ENCODE measurements around the gene MNX1. TPM values are rescaled to one million over a fixed set of nuclear protein-coding genes. Genes with fewer than 3 reads are reported as not detected.

MNX1 gene
- polyA plus RNA-seq, 2 donors, result 0.06 to 0.08 TPM

DNA sequence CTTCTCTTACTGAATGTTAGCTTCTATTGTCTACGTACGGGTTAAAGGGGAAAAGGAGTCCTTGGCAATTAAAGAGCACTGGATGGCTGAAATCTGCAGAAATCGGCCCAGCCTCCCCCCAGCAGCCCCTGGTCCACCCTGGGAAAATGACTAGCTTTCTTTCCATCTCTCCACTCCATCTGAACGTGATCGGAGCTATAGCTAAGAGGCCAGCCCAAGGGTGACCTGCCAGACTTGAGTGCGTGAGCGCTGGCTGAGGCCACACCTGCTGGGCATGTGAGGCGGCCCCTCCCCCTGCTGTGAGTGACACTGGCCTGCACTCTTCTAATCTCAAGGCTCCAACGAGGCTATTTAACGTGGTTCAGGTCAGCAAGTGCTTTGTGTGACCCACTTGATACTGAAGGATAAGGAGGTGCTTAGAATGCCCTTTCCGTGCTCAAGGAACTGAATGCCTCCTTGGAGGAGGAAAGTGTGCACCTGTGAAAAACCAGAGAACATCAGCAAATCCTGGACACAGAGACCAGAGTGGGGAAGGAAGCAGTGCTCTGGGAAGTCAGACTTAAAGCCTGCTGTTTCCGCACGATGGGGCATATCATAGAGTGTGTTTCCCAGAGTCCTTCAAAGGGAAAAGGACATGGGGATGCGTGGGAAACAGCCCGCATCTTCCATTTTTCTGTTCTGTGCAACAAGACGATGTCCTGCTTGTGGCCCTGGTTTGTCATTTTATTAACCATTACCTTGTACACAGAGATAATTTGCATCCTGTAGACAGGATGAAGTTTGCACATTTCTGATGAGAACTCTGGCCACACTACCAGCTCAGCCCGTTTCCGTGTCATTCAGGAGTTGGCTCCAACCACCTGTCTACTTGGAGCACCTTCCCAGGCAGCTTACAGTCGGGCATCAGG, 12.5 kb upstream of the MNX1 start:
- Histone ChIP-seq H3K36me3 (ENCODE audit: control insufficient read depth in 2 of 2, insufficient read depth in 2 of 2, low read length in 1 of 2) (no peaks in the 10 kb centered on the region), H3K27me3 (ENCODE audit: control insufficient read depth in 1 of 2, insufficient read depth in 2 of 2, low read length in 2 of 2) (peaks cover 7 to 25% of the 10 kb centered on the region in 2 donors), H3K4me1 (ENCODE audit: control insufficient read depth in 2 of 2, insufficient read depth in 2 of 2, low read length in 1 of 2) (peaks cover 4 to 14% of the 10 kb centered on the region in 2 donors), H3K27ac (ENCODE audit: low read depth in 2 of 2, low read length in 1 of 2) (no peak overlapping the region), H3K9me3 (ENCODE audit: control insufficient read depth in 2 of 2, insufficient read depth in 1 of 2, low read depth in 1 of 2, low read length in 1 of 2) (no peaks in the 10 kb centered on the region), H3K4me3 (ENCODE audit: low read depth in 1 of 2, low read length in 2 of 2) (no peak overlapping the region)
- WGBS, 2 donors, result 23 to 35% methylated on average over 19 of the region's 19 CpGs

DNA sequence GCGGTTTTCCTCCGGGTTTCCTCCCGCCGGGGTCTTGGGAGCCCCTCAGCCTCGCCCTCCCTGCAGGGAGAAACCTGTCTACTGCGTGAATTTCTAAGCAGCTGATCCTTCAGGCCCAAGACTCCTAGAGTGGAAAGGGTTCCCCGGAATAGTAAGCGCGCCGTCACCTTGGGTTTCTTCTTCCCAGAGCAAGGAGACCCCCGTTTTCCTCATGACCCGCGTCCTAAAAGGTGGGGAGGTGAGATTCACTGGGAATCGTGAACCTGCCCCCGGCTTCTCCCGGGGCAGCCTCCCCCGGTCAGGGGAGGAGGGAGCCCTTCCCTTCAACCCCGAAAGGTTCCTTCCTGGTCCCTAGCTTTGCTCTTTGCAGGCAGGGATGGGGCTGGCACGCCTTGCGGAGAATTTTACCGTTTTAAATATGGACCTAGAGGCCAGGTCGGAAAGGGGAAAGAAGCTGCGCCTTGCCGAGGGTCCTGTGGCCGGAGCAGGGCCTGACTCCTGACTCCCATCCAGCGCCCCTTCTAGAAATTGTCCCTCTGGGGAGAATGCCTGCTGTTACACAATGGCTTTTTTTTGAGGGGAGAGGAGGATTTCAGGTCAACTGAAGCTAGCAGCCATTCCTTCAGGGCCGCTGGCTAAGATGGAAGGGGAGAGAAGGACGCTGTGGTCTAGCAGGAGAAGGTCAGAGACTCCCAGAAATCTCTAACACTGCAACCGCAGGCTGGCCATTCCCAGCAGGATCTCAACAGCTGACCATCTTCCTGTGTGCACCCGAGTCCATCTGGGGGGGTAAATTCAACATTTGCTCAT, 11.6 kb upstream of the MNX1 start:
- Histone ChIP-seq H3K9me3 (ENCODE audit: control insufficient read depth in 2 of 2, insufficient read depth in 1 of 2, low read depth in 1 of 2, low read length in 1 of 2) (peaks cover 0 to 2% of the 10 kb centered on the region in 2 donors), H3K27me3 (ENCODE audit: control insufficient read depth in 1 of 2, insufficient read depth in 2 of 2, low read length in 2 of 2) (peaks cover 12 to 25% of the 10 kb centered on the region in 2 donors), H3K4me3 (ENCODE audit: low read depth in 1 of 2, low read length in 2 of 2) (peak overlapping the region in 1 of 2 donors; percentile 8), H3K27ac (ENCODE audit: low read depth in 2 of 2, low read length in 1 of 2) (no peak overlapping the region), H3K36me3 (ENCODE audit: control insufficient read depth in 2 of 2, insufficient read depth in 2 of 2, low read length in 1 of 2) (no peaks in the 10 kb centered on the region), H3K4me1 (ENCODE audit: control insufficient read depth in 2 of 2, insufficient read depth in 2 of 2, low read length in 1 of 2) (peaks cover 4 to 18% of the 10 kb centered on the region in 2 donors)
- 33 to 34% methylated on average over 30 of the region's 30 CpGs for WGBS, 2 donors

DNA sequence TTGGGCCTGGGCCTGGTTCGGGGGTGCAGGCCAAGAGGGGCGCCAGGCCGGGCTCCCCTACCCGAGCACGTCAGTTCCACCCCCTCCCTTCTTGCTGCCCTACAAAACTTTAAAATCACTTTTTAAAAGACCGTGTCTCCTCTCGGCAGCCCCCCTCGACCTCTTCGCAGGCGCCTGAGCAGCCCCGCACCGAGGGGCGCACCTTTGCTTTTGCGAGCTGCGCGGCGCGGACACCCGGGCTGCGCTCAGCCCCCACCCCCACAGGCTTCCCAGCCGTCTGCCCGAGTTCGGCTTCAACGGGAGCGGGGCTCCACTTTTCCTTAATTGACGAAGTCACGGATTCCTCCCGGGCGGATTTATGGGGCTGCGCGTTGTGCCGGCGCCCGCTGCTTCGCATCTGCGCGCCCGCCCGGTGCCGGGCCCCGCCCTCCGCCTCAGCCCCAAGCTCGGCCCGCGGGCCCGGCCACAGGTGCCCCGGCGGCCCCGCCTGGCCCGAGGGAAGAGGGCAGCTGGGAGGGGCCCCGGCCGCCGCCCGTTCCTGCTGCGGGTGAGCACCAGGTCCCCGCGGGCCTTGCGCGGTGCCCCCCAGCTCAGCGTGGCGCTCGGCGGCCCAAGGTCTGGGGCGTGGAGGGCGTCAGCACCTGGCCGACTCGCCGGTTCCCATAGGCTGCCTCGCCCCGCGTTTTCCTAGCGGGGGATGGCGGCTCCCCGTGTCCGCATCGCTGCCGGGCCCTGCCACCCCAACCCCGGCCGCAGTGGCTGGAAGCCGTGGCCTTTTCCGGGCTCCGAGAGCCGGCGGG, 10.8 kb upstream of the MNX1 start:
- Histone ChIP-seq H3K4me3 (ENCODE audit: low read depth in 1 of 2, low read length in 2 of 2) (peak overlapping the region in 1 of 2 donors; percentile 8), H3K27me3 (ENCODE audit: control insufficient read depth in 1 of 2, insufficient read depth in 2 of 2, low read length in 2 of 2) (peaks cover 17 to 27% of the 10 kb centered on the region in 2 donors)
- WGBS, 2 donors, result 3 to 7% methylated on average over 72 to 84 of the region's 84 CpGs

DNA sequence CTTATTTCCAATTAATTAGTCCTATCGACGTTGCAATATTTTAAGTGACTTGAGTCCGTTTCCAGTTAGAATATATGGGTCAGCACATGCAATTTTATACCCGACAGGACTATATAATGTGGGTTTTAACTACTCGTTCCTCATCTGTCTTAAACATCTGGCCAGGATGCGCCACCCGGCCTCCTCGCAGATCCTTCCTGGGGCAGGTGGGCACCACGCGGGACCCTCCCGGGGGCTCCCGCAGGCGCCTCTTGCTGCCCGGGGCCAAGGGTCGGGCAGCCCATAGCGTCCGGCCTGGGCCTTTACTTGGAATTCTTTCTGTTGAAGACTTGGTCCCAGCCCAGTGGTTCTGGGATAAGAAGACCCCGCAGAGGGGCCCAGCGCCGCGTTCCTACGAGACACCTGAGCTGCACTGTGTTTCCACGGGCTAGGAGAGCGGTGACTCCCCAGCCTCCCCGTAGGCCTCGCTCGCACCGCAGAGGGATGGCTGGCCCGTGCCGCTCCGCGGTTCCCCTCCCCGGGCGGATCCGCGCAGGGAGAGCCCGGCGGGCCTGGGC, 10.1 kb upstream of the MNX1 start:
- Histone ChIP-seq H3K4me3 (ENCODE audit: low read depth in 1 of 2, low read length in 2 of 2) (no peak overlapping the region), H3K27me3 (ENCODE audit: control insufficient read depth in 1 of 2, insufficient read depth in 2 of 2, low read length in 2 of 2) (peaks cover 21 to 28% of the 10 kb centered on the region in 2 donors), H3K9me3 (ENCODE audit: control insufficient read depth in 2 of 2, insufficient read depth in 1 of 2, low read depth in 1 of 2, low read length in 1 of 2) (peaks cover 0 to 3% of the 10 kb centered on the region in 2 donors), H3K36me3 (ENCODE audit: control insufficient read depth in 2 of 2, insufficient read depth in 2 of 2, low read length in 1 of 2) (no peaks in the 10 kb centered on the region), H3K4me1 (ENCODE audit: control insufficient read depth in 2 of 2, insufficient read depth in 2 of 2, low read length in 1 of 2) (peaks cover 4 to 18% of the 10 kb centered on the region in 2 donors), H3K27ac (ENCODE audit: low read depth in 2 of 2, low read length in 1 of 2) (no peak overlapping the region)
- WGBS, 2 donors, result 23 to 29% methylated on average over 38 of the region's 38 CpGs

More for the DNA sequence above, 10.8 kb upstream of the MNX1 start:
- Histone ChIP-seq H3K4me1 (ENCODE audit: control insufficient read depth in 2 of 2, insufficient read depth in 2 of 2, low read length in 1 of 2) (peaks cover 4 to 18% of the 10 kb centered on the region in 2 donors), H3K27ac (ENCODE audit: low read depth in 2 of 2, low read length in 1 of 2) (no peak overlapping the region), H3K9me3 (ENCODE audit: control insufficient read depth in 2 of 2, insufficient read depth in 1 of 2, low read depth in 1 of 2, low read length in 1 of 2) (peaks cover 0 to 3% of the 10 kb centered on the region in 2 donors), H3K36me3 (ENCODE audit: control insufficient read depth in 2 of 2, insufficient read depth in 2 of 2, low read length in 1 of 2) (no peaks in the 10 kb centered on the region)

DNA sequence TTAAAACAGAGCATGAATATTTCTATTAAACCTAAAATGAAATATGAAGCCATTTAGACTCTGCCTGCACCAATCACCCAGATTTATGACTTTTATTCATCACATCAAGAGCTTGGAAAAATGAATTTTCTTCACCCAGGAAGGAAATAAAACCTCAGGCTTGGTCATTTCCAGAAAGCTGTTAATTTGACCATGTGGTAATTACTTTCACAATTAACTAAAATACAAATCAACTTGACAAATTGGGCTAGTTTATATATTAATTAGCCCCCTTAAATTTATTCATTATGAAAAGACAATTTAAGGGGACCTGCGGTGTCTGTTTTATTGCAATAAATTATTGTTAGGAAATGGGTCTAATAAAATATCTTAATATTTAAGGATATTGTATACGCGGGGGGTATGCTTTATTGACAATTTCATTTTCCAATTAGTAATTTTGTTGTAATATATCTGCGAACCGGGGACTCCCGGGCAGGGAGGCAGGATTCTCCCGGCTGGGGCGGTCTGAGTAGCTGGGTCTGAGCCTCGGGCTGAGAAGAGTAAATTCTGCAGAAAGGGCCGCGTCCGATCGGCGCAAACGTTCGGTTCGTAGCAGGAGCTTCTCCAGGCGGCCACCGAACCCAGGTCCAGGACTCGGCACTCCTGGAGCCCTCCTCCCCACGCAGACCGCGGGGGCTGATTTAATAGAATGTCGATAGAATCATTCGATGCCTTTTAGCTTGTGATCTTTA, 9.4 kb upstream of the MNX1 start:
- H3K4me3 ChIP-seq (ENCODE audit: low read depth in 1 of 2, low read length in 2 of 2), result no peak overlapping the region
- peaks cover 4 to 18% of the 10 kb centered on the region in 2 donors for H3K4me1 ChIP-seq (ENCODE audit: control insufficient read depth in 2 of 2, insufficient read depth in 2 of 2, low read length in 1 of 2)
- peaks cover 21 to 29% of the 10 kb centered on the region in 2 donors for H3K27me3 ChIP-seq (ENCODE audit: control insufficient read depth in 1 of 2, insufficient read depth in 2 of 2, low read length in 2 of 2)
- WGBS, 2 donors, result 43 to 48% methylated on average over 25 of the region's 25 CpGs
- H3K9me3 ChIP-seq (ENCODE audit: control insufficient read depth in 2 of 2, insufficient read depth in 1 of 2, low read depth in 1 of 2, low read length in 1 of 2), result peaks cover 0 to 3% of the 10 kb centered on the region in 2 donors
- H3K27ac ChIP-seq (ENCODE audit: low read depth in 2 of 2, low read length in 1 of 2), result no peak overlapping the region
- H3K36me3 ChIP-seq (ENCODE audit: control insufficient read depth in 2 of 2, insufficient read depth in 2 of 2, low read length in 1 of 2), result no peaks in the 10 kb centered on the region

DNA sequence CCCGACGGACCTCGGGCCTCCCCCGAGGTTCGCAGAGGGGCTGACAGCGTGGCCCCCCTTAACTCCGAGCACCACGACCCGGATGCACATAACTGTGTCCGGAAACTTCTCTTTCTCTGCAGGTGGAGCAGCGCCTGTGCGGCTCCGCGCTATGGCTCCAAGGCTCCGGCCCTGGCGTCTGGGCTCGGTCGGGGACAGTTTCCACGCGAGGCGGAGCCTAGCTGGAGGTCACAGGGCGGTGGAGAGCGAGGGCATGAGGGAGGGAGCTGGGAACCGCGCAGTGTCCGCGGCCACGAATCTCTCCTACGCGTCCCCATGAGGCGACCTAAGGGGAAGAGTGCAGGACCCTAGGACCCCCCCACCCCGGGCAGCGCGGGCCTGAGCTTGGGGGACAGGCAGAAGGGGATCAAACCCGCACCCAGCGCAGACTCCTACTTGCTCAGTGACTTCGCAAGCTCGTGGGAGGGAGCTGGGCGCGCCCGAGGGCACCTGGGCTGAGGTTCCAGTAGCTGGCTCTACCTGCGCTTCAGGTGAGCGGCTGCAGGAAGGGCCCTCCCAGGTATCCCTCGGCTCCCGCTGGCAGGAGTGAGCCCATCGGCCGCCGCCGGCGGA, 8.6 kb upstream of the MNX1 start:
- no peaks in the 10 kb centered on the region for H3K36me3 ChIP-seq (ENCODE audit: control insufficient read depth in 2 of 2, insufficient read depth in 2 of 2, low read length in 1 of 2)
- peaks cover 4 to 18% of the 10 kb centered on the region in 2 donors for H3K4me1 ChIP-seq (ENCODE audit: control insufficient read depth in 2 of 2, insufficient read depth in 2 of 2, low read length in 1 of 2)
- 2 to 9% methylated on average over 48 to 50 of the region's 50 CpGs for WGBS, 2 donors
- H3K4me3 ChIP-seq (ENCODE audit: low read depth in 1 of 2, low read length in 2 of 2), result peak overlapping the region in 1 of 2 donors; percentile 3
- peaks cover 21 to 34% of the 10 kb centered on the region in 2 donors for H3K27me3 ChIP-seq (ENCODE audit: control insufficient read depth in 1 of 2, insufficient read depth in 2 of 2, low read length in 2 of 2)
- H3K27ac ChIP-seq (ENCODE audit: low read depth in 2 of 2, low read length in 1 of 2), result no peak overlapping the region
- H3K9me3 ChIP-seq (ENCODE audit: control insufficient read depth in 2 of 2, insufficient read depth in 1 of 2, low read depth in 1 of 2, low read length in 1 of 2), result peaks cover 0 to 3% of the 10 kb centered on the region in 2 donors

DNA sequence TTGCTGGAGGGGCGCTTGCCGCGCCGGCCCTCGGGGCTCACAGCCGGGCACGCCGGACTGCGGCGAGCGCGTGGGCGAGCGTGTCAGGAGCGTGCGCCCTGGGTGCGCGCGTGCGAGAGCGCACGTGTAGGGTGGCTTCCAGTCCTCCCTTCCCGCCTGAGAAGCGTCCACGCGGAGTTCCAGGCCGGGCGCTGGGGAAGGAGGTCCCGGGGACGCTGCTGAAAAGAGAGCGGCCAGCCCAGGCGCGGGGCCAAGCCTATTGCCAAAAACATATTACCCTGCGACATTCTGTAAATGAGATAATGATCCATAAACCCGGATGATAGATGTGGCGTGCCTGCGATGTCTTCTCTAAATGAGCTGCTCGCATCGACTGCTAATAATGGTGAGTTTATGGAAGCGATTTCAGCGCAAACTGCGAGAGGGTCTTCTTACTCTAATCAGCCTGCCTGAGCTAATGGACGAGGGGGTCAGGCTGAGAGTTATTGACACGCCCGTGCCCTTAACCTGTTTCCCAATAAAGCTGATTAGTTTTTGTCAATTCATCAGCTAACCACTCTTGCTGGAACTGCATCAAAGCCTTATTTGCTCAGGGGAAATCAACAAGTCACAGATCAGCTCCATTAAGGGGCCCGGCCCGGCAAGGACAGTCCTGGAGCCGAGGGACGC, 8.0 kb upstream of the MNX1 start:
- peaks cover 21 to 33% of the 10 kb centered on the region in 2 donors for H3K27me3 ChIP-seq (ENCODE audit: control insufficient read depth in 1 of 2, insufficient read depth in 2 of 2, low read length in 2 of 2)
- peaks cover 0 to 3% of the 10 kb centered on the region in 2 donors for H3K9me3 ChIP-seq (ENCODE audit: control insufficient read depth in 2 of 2, insufficient read depth in 1 of 2, low read depth in 1 of 2, low read length in 1 of 2)
- no peak overlapping the region for H3K4me3 ChIP-seq (ENCODE audit: low read depth in 1 of 2, low read length in 2 of 2)
- H3K36me3 ChIP-seq (ENCODE audit: control insufficient read depth in 2 of 2, insufficient read depth in 2 of 2, low read length in 1 of 2), result no peaks in the 10 kb centered on the region
- no peak overlapping the region for H3K27ac ChIP-seq (ENCODE audit: low read depth in 2 of 2, low read length in 1 of 2)
- H3K4me1 ChIP-seq (ENCODE audit: control insufficient read depth in 2 of 2, insufficient read depth in 2 of 2, low read length in 1 of 2), result peaks cover 4 to 18% of the 10 kb centered on the region in 2 donors
- 6 to 18% methylated on average over 49 of the region's 49 CpGs for WGBS, 2 donors

Data from esophagus (tissue), 2 donors.